Measurements from ENCODE around the gene LRP11.

LRP11 gene

DNA sequence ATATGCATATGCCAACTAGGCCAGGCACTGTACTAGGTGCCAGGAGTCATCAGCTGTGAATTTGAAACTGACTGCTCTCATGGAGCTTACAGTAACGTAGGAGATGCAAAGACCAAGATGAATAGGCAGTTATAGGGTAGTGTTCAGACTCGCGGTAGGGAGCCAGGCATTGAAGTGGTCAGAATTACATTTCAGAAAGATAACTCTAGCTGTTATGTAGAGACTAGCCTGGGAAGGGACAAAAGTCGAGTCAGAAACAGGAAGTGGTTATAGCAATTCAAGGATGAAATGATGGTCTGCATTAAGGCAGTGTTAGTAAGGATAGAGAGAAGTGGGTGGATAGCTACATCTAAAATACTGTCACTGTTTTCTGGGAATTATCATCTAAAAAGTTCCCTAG lies 58.0 kb downstream of the LRP11 start:
- DNase-seq (ENCODE audit: low read depth in 2 of 2) = no peak

DNA sequence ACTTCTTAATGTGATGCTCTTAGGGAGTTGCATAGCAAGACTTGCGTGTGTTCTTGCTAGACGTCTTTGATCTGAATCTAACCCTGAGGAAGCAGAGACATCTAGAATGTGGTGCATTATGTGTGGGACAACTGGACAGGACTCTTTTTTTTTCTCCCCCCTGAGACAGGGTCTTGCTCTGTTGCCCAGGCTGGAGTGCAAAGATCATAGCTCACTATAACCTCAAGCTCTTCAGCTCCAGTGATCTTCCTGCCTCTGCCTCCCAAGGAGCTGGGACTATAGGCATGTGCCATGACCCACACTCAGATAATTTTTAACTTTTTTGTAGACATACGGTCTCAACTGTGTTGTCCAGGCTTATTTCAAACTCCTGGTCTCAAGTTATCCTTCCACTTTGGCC lies 80.6 kb downstream of the LRP11 start:
- DNase-seq (ENCODE audit: low read depth in 2 of 2) = no peak

DNA sequence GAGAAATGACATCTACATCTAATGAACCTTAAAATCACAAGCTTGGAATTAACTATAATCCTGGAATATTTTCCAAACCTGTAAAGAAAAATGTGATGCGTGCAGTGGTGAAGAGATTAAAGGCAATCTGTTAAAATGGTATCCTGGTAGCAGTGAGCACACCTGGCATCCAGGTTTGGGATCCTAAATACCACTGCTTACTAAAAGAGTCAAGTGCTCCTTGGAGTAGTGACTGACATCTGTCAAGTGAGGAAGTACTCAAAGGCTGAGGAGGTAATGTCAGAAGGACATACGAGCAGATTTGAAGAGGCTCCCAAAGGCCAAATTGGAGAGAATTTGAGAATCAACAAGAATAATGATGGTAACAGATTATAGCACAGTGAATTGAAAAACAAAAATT lies 81.8 kb downstream of the LRP11 start:
- no peak for DNase-seq (ENCODE audit: low read depth in 2 of 2)

- no peak for DNase-seq (ENCODE audit: low read depth in 2 of 2)
Observed at GRCh38 chr6:149781715-149782114, 82.4 kb downstream of the LRP11 start.

DNA sequence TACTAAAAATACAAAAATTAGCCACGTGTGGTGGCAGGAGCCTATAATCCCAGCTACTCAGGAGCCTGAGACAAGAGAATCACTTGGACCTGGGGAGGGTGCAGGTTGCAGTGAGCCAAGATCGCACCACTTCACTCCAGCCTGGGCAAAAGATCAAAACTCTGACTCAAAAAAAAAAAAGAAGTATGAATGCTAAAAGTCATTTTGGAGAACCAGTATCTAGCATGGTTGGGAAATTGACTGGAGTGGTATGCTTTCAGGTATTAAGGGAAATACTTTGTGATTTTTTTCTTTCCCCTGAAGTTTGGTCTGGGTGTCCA lies 84.6 kb downstream of the LRP11 start:
- DNase-seq (ENCODE audit: low read depth in 2 of 2) = no peak

GRCh38 chr6:149777624-149778023 lies 86.5 kb downstream of the LRP11 start:
- DNase-seq (ENCODE audit: low read depth in 2 of 2) = no peak

DNA sequence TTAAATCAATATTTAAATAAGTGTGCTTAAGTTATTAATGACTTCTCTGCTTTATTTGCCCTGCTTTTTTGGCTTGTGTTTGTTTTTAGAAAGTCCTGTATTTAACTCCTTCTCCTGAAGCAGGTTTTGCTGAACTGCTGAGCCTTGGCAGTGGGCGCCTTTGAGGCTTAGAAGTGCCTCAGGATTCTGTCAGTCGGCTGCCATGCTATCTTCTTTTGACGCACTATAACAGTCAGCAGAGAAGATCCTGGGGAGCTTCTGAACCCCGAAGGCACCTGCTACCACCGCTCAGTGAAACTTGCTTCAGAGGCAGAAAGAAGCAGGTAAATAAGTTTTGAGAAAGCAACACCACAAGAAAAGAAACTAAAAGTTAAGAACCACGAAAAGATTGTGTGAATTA lies 92.2 kb downstream of the LRP11 start:
- DNase-seq (ENCODE audit: low read depth in 2 of 2) = no peak

GRCh38 chr6:149771185-149771584 lies 93.0 kb downstream of the LRP11 start:
- no peak for DNase-seq (ENCODE audit: low read depth in 2 of 2)

DNA sequence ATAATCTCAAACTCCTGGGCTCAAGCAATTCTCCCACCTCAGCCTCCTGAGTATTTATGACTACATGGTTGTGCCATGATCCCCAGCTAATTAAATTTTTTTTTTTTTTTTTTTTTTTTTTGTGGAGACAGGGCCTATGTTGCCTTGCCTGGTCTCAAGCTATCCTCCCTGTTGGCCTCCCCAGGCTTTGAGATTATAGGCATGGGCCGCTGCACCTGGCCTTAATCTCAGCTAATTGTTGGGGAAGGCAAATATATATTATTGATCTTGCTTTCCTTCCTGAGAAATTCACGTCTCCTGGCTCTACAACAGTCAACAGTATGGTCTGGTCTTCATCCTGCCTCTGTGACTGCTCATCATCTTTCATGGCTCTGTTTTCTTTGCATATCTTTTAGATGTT lies 94.5 kb downstream of the LRP11 start:
- DNase-seq (ENCODE audit: low read depth in 2 of 2) = no peak

Measured in stimulated activated CD8-positive, alpha-beta memory T cell treated with anti-CD3 and anti-CD28 coated beads, Interleukin-15, amount 100 ng/mL, for 48 hours (primary cell).